ENCODE measurements around the gene GPR137B.

GPR137B gene

DNA sequence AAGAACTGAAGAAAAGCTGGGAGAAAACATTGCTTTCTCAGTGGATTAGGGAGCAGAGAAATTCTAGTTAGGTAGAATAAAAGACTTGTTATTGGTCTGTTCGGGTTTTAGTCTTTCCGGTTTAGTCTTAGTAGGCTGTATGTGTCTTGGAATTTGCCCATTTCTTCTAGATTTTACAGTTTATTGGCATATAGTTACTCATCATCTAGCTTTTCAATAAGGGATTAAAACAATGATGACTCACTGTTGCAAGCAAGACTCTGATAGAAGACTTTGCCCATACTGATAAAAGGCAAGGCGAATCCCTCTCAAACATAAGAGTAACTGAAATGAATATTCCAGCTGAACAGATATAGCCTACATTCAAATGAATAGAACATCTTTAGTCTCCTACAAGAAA is 62.3 kb downstream of the GPR137B start:
- DNase-seq, result no peak

DNA sequence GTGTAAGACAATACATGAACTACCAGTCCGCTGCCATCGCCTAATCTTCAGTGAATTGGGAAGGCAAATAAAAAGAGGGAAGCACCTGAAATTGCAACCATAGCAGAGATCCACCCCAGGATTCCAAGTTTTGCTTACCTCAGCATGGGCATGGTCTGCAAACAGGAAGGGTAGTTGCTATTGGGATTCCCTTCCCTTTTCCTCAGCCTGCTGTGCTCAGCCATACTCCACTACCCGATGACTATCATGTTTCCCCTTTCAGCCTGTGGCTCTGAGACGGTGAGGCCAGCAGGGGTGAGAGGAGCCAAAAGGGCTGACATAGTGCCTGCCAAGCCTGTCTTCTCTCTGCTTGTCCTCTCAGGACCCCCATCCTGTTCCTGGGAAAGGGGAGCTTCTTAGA is 64.2 kb downstream of the GPR137B start:
- DNase-seq, result no peak

DNA sequence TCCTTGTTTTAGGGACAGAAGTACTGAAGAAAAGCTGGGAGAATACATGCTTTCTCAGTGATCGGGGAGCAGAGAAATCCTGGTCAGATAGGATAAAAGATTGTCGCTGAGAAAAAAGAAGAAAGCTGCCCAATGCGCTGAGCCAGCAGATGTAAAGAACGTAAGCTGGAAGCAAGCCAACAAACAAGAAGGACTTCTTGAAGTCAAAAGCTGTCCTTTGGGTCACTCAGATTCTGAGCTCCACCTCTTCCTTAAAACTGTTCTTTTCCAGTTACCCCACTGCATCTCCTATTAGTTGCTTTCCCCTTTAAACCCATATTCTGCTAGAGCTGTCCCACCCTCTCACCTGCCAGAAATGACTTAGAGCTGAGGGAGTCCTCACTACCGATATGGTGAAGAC is 64.8 kb downstream of the GPR137B start:
- DNase-seq, result no peak

DNA sequence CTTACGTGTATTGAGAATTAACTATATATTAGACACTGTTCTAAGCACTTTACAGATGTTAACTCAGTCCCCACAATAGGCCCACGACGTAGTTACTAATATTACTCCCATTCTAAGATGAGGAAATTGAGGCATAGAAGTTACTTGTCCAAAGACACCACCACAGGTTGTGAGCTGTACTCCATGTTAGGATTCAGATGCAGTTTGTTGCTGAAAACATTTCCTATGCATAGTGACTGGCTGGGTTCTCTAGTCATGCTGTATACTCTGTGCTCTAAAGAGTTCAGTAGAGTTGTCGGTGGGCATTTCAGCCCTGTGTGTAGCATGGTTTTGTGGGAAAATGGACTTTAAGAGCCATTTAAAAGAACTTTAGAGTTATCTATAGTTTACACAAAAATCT is 65.2 kb downstream of the GPR137B start:
- no peak for DNase-seq

- DNase-seq, result no peak
These were observed 66.8 kb downstream of the GPR137B start for GRCh38 chr1:236209185-236209584.

DNA sequence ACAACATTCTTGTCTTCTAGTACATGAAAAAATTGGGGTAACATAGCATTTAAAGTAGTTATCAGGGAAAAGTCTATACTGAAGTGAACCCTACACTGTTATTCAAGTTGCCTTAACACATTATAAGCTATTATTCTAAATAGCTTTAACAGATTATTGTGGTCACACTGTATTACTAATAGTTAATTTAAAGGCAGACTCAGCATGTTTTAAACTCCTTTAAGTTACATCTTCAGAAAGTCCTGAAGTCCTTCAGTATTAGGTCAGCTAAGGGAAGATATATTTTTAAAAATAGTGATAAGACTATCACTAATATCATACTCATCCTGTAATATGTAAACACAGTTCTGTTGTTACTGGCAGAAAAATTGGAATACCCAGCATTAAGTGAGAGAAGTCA is 67.4 kb downstream of the GPR137B start:
- no peak for DNase-seq

DNA sequence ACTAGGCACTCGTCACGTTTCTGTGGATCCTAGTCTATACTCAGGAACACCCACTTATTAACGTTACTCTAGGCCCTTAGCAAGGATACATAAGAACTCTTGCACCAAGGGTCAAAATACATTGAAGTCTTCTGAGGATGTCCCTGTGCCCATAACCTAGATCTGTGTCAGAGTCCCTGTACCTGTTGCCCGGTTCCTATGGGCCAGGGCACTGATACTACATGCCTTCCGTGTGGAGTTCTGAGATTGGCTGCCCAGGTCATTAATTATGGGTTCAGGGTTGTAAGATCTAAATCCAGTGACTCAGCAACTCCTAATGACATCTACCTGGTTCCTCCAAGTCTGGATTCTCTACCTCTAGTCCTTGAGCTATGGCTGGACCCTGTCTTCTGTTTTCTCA is 69.5 kb downstream of the GPR137B start:
- DNase-seq, result no peak

GRCh38 chr1:236213534-236213933 is 71.2 kb downstream of the GPR137B start:
- DNase-seq, result no peak

GRCh38 chr1:236214761-236215160 is 72.4 kb downstream of the GPR137B start:
- no peak for DNase-seq

DNA sequence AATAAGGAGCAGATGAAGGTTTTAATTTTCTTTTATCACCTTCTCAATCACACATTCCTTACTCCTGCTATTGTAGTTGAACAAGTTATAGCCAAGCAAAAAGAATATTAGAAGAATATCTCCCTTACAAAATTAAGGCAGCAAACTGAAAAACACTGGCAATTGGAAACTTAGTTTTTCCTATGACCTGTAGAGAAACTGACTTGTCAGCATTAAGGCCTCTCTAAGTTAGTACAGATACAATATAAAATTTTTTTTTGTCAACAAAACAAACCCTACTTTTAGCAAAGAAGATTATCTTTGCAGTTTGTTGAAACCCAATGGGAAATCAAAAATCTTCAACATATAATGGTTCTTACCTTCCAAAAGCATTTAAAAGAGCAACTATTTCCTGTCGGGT is 78.1 kb downstream of the GPR137B start:
- no peak for DNase-seq

- no peak for DNase-seq
These were observed 80.3 kb downstream of the GPR137B start for GRCh38 chr1:236222632-236223031.

- DNase-seq, result no peak
These were observed 86.1 kb downstream of the GPR137B start for GRCh38 chr1:236228411-236228810.

DNA sequence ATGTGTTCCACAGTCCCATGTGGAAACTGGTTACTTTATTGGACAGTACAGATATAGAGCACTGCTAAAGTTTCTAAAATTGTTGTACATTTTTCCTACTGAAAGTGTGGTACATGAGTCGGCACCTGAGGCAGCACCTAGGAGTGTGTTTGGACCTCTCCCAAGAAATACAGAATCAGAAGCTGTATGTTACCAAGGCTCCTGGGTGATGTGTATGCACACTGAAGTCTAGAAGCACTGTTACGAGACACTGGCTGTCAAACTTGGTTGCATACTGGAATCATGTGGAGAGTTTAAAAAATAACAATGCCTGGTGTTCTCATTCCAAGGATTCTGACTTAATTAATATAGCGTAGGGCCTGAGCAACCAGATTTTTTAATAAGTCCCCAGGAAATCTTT is 92.8 kb downstream of the GPR137B start:
- no peak for DNase-seq

- no peak for DNase-seq
These were observed 96.8 kb downstream of the GPR137B start for GRCh38 chr1:236239092-236239585.

DNA sequence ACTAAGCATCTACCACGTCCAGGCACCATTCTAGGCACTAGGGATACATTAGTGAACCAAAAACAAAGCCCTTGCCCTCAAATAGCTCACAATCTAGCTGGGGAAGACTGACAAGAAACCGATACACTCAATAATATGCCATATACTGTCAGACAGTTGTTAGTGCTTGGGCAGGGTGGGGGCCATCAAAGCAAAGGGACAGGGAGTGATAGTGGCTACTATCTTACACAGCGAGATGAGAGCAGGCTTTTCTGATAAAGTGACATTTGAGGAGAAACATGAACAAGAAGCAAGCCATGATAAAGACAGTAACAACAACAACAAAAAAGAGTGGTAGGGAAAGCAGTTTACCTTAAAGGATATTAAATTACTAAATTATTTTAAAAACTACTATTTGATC is 98.3 kb downstream of the GPR137B start:
- DNase-seq, result no peak

DNA sequence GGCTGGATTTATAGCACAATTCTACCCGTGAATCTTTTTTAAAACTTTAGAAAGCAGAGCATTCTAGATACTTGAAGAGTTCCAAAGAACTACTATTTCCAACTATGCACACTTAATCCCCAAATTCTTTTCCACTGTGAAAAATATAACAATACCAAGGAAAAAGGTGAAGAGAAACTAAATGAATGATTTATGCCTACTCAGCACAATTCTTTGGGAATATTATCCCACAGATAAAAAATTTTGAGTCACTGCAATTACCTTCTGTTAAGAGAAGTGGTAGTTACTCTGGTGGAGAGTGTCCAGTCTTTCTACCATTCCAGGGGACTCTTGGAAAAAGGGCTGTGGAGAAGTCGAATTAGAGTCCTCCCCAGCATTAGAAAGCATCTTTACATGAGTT is 100.2 kb downstream of the GPR137B start:
- DNase-seq, result no peak

DNA sequence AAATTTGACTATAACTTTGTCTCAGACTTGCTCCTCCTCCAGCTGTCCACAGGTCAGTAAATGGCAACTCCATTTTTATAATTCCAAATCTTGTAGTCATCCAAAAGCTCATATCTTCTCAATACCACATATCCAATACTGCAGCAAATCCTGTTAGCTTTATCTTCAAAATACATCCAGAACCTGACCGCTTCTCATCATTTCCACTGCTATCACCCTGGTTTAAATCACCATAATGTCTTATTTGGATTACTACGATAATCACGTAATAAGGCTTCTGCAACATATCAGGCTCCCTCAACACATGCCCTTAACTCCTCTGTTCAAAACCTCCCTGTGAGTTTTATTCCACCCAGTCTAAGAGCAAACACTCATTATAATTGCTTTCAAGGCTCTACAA is 104.9 kb downstream of the GPR137B start:
- DNase-seq, result no peak

- DNase-seq, result no peak
These were observed 109.2 kb downstream of the GPR137B start for GRCh38 chr1:236251587-236251986.

DNA sequence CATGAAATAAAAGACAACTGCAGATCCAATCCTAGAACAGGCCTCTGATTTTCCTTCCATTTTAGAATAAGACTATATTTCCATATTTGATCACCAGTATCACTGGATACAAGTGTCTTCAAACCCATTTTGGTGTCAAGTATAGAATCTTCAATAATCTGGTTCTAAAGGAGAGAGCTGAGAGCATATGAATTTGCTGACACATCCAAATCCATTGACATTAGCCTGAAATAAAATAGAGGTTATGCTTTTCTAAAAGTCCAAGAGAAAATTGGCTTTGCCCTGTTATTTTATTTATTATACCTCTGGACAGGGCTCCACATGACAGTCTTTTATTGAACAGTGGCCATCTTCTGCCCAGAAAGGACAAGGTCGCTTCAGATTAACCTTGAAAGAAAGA is 110.8 kb downstream of the GPR137B start:
- no peak for DNase-seq

GRCh38 chr1:236253918-236254637 is 111.7 kb downstream of the GPR137B start:
- DNase-seq, result no peak

DNA sequence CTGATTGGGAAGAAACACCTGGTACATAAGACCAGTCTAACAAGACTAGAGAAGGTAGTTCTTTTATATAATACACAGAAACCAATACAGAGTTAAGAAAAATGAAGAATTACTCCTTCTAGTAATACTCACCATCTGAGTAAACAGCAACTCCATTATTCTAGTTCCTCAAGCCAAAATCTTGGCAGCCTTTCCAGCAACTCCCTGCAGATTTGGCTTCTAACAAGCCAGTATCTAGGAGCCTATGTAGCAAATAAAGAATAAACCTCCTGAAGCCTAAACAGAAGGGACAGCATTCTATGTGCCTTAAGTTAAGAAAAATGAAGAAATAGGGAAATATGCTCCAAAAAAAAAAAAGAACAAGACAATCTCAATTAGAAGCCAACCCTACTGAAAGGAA is 114.9 kb downstream of the GPR137B start:
- DNase-seq, result no peak

DNA sequence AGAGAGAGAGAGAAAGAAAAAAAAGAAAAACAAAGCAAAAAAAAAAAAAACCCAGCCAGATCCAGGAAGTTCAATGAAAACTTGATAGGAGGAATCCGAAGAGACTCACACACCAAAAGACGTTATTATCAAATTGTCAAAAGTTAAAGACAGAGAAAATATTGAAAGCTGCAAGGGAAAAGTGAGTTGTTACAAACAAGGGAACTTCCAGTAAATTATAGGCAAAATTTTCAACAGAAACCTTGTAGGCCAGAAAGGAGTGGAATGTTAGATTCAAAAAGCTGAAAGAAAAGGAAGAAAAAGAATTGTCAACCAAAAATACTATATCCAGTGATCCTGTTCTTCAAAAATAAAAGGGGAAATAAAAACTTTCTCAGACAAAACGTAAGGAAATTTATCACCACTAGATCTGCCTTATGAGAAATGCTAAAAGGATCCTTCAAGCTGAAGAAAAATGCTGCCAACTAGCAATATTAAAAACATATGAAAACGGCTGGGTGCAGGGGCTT is 115.8 kb downstream of the GPR137B start:
- no peak for DNase-seq

Measured in activated CD4-positive, alpha-beta T cell treated with anti-CD3 and anti-CD28 coated beads, Interleukin-2, amount 50 U/mL, for 48 hours (primary cell).